Measurements from ENCODE around the gene PAX5.

- TF ChIP-seq EZH2phosphoT487 (IDR thresholded peaks at IDR 0.05; ENCODE audit: borderline replicate concordance, low read depth) (no peak), CHD2 (IDR thresholded peaks at IDR 0.05; ENCODE audit: low read length, partially characterized antibody) (no peak), CTCF (IDR thresholded peaks at IDR 0.05) (no peak), RAD21 (IDR thresholded peaks at IDR 0.05; ENCODE audit: low read length) (no peak), POLR2AphosphoS5 (IDR thresholded peaks at IDR 0.05; ENCODE audit: low read depth, low read length) (no peak)
- TF ChIP-seq, protein P1, sequence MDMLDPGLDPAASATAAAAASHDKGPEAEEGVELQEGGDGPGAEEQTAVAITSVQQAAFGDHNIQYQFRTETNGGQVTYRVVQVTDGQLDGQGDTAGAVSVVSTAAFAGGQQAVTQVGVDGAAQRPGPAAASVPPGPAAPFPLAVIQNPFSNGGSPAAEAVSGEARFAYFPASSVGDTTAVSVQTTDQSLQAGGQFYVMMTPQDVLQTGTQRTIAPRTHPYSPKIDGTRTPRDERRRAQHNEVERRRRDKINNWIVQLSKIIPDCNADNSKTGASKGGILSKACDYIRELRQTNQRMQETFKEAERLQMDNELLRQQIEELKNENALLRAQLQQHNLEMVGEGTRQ (IDR thresholded peaks at IDR 0.05; ENCODE audit: borderline replicate concordance, low read depth, low read length) = no peak
These were observed 191.2 kb downstream of the PAX5 start for GRCh38 chr9:36842560-36843530.
